HG03175 (cell line): ENCODE data around the gene TMEM141.
A peak's percentile ranks its signal among the peaks of the same experiment; 100 is the strongest.
"Not testable (repeated sequence)": the region's sequence is repeated elsewhere in the genome, so short reads cannot be mapped to it uniquely, and the experiment has no call there.

Experiments used
- ATAC-seq: cut with Tn5 transposase; IDR thresholded peaks from one replicate; pipeline ENCODE4 v1.9.1; 2021; ENCODE audit warnings: mild to moderate bottlenecking, moderate library complexity; ENCODE audit not compliant: unreplicated experiment

The TMEM141 gene

DNA sequence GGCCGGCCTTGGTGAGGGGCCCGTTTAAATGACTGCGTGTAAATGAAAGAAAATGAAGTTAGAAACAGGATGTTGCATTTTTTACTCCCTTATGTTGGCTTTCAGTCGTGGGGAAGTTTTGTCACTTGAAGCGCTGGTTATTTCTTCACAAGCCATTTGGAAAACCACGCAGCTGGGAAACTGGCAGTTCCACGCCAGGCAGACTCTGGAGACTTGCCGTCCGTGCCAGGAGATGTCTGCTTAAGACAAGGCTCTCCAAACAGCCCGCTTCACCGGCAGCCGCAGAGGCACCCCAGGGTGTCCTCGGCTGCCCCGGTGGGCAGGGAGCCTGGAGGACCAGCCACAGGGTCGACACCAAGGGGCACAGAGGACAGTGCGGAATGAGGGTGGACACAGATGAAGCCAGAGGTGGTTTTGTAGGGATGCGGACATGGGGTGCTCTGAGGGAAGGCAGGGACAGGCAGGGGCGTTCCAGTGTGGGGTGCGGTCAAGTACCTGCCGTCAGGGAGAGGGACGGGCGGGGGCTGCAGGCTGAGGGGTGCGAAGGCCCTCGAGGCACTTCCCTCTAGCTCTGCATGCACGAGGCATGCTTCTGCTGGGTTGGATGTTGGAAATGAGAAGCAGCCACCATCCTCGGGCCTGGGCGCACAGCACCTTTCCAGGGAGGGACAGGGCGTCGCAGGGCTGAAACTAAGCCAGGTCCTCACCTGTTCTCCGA is 40.0 kb downstream of the TMEM141 start:
- ATAC-seq, result no peak

DNA sequence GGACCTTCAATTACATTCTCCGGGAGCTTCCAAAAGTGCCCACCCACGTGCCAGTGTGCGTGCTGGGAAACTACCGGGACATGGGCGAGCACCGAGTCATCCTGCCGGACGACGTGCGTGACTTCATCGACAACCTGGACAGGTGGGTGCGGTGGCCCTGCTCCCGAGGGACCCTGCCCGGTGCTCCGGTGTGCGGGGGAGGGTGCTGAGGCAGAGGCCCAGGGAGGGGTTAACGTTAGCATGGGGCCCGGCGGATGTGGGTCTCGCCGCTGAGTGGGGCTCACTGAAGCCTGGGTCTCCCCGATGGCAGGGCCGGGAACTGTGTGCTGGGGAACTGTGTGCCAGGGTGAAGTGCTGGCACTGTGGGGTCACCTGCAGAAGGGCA is 40.6 kb downstream of the TMEM141 start:
- no peak for ATAC-seq

DNA sequence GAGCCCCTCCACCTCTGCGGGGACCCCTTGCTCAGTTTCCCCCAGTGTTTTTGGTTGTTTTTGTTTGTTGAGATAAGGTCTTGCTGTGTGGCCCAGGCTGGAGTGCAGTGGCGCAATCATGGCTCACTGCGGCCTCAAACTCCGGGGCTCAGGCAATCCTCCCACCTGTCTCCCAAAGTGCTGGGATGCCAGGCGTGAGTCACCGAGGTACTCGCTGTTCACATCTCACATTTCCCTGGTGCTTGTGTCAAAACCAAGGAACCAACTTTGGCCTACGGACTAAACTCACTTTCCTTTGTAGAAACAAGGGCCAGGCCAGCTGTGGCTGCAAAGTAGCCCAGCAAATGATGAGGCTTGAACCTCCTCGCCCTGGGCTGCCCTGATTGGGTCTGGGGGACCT is 41.4 kb downstream of the TMEM141 start:
- ATAC-seq, result no peak

DNA sequence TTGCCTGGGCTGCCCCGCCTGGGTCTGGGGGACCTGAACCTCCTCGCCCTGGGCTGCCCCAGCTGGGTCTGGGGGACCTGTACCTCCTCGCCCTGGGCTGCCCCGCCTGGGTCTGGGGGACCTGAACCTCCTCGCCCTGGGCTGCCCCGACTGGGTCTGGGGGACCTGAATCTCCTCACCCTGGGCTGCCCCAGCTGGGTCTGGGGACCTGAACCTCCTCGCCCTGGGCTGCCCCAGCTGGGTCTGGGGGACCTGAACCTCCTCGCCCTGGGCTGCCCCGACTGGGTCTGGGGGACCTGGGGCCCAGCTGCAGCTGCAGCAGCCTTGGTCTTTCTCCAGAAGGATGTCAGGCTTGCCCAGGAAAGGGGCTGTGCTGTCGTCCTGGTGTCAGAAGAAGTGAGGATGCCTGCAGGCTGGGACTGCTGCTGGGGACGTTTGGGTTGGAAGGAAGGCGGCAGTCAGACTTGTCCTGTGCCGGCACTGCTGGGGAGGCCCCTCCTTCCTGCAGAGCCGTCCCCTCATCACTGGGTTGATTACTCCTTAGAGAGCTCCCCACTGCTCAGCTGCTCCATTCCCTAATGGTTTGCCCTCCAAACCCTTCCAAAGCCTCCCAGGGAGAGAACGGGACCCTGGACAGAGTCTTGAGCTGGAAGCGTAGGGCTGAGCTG is 42.4 kb downstream of the TMEM141 start:
- ATAC-seq, result not testable (repeated sequence)

DNA sequence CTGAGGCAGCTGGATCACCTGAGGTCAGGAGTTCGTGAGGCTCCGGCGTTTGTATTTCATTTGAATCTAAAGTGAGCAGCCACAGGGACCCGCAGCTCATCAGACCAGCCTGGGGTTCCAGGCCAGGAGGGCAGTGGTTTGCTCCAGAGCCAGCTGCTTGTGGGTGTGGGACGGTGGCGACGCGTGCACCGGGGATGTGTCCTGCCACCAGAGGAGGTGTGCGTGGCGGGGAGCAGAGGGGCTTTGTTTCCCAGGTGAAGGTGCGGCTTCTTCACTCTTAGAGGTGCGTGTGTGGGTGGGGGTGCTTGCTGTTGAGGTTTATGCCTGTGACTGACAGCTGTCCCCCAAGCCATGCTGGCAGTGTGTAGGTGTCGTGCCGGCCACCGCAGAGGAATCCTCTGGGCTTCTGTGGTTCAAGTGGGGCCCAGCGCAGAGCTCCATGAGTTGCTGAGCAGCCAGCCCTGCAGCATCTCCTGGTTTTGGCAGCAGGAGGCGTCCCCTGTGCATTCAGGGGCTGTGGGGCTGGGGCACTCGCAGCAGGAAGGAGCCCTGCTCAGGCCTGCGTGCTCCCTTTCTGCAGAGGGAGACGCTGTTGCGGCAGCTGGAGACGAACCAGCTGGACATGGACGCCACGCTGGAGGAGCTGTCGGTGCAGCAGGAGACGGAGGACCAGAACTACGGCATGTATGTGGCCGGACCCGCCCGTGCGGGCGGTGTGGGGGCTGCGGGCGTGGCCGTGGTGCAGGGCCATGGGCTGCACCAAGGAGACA is 44.2 kb downstream of the TMEM141 start:
- ATAC-seq, result no peak

DNA sequence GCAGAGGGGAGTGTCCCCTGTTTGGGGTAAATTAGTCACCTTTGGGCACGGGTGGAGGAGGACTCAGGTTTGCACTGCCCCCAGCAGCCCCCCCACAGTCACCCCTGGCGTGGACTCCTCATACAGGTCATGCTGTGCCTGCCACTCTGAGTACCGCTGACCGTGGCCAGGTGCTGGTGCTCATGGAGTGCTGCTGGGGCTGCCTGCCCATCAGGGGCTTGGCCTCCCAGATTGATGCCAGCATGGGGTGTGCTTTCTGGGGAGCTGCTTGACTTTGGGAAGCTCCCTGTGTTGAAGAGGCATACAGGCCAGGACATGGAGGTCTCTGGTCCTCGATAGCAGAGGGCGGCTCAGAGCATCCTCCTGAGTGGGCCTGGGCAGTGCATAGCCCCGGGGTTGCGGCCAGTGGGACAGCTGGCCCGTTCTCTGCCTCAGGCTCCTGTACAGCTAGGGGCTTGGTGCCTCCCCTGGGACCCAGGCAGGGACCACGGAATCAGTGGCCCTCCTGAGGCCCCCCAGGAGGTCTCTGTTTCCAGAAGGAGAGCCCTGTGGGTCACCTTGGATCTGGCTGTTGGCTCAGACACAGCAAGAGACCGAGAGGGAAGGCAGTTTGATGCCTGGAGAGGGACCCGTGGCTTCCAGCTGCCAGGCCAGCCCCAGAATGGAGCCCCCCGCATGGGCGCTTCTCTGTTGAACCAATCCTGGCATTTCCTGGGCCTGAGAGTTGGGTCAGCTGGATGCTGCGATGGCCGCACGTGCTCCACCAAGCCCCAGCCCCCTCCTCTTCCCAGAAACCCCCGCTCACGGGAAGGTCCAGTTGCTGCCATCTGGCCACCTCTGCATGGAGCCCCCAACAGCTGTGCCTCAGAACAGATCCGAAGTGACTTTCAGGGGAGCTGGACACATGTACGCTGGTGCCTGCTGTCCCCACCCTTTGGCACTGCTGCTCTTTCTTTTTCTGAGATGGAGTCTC is 45.1 kb downstream of the TMEM141 start:
- ATAC-seq, result no peak

DNA sequence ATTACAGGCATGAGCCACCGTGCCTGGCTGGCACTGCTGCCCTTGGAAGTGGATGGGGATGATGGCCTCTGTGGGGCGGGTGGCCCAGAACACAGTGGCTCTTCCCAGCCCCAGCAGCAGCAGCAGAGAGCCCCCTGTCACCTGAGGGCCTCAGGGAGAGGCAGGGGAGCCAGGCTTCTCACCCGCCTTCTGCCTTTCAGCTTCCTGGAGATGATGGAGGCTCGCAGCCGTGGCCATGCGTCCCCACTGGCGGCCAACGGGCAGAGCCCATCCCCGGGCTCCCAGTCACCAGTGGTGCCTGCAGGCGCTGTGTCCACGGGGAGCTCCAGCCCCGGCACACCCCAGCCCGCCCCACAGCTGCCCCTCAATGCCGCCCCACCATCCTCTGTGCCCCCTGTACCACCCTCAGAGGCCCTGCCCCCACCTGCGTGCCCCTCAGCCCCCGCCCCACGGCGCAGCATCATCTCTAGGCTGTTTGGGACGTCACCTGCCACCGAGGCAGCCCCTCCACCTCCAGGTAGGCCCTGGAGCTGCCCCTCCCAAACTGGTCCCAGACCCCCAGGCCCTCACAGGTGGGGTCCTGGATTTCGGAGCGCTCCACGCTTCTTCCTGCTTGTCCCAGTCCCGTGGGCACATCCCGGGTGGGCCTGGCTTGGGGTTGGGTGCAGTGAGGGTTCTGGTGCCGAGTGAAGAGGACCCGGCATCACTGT is 46.2 kb downstream of the TMEM141 start:
- no peak for ATAC-seq

DNA sequence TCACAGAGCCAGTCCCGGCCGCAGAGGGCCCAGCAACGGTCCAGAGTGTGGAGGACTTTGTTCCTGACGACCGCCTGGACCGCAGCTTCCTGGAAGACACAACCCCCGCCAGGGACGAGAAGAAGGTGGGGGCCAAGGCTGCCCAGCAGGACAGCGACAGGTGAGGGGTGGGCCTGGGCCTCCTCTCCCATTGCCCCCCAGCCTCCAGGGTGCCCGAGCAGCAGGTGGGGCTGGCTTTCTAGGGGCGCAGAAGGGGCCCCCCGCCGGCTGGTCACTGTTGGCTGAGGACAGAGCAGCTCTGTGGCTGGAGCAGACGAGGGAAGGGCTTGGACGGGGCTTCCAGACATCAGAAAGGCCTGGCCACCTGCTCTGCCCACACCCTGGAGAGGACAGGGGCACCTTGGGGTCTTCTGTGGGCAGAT is 46.7 kb downstream of the TMEM141 start:
- not testable (repeated sequence) for ATAC-seq

DNA sequence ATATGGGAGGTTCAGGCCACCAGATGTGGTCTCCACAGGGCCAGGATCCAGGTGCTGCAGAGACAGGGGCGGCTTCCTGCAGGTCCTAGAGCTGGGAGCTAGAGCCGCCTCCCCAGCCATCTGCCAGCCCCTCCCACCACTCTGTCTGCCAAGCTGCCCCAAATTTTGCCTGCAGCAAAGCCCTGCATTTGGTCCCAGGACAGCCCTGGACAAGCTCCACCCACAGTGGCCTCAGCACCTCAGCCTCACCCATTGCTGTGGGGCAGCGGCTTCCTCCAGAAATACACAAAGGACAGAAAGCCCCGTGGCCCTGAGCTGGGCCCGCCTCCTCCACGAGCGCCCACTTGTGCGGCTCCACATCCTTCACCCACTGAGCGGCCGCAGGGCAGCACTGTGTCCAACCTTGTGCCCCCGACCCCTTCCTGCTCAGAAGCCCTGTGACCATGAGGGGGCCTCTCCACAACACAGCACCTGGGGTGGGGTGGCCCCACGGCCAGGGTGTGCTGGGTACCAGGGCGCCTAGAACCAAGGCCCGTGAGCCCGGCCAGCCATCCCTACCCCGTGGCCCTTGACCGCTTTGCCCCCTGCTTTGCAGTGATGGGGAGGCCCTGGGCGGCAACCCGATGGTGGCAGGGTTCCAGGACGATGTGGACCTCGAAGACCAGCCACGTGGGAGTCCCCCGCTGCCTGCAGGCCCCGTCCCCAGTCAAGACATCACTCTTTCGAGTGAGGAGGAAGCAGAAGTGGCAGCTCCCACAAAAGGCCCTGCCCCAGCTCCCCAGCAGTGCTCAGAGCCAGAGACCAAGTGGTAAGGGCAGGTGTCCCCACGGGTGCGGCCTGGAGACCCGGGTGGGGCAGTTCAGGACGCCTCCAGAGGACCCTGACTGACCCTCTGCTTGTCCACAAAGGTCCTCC is 47.4 kb downstream of the TMEM141 start:
- ATAC-seq, result no peak

DNA sequence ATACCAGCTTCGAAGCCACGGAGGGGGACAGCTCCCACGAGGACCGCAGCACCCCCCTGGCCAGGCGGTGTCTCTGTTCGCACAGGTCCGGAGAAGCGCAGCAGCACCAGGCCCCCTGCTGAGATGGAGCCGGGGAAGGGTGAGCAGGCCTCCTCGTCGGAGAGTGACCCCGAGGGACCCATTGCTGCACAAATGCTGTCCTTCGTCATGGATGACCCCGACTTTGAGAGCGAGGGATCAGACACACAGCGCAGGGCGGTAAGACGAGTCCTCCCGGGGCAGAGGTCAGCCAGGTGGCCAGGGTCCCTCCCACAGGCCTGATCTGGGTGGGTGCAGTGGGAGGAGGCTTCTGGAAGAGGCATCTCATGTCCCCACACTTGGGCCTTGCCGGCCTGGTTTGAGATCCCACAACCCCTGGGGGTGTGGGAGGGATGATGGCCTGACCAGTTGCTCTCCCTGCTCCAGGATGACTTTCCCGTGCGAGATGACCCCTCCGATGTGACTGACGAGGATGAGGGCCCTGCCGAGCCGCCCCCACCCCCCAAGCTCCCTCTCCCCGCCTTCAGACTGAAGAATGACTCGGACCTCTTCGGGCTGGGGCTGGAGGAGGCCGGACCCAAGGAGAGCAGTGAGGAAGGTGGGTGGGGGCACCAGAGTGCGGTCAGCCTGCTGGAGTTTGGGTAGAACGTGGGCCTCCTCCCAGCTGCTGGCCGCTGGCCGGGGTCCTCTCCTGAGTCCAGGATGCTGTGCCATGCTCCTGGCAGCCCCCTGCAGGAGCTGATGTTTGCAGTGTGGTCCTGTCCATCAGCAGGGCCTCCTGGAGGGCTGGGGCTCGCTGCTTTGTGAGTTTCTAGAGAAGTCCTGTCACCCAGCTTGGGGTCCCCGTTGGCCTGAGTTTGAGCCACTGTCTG is 48.3 kb downstream of the TMEM141 start:
- ATAC-seq, result no peak

DNA sequence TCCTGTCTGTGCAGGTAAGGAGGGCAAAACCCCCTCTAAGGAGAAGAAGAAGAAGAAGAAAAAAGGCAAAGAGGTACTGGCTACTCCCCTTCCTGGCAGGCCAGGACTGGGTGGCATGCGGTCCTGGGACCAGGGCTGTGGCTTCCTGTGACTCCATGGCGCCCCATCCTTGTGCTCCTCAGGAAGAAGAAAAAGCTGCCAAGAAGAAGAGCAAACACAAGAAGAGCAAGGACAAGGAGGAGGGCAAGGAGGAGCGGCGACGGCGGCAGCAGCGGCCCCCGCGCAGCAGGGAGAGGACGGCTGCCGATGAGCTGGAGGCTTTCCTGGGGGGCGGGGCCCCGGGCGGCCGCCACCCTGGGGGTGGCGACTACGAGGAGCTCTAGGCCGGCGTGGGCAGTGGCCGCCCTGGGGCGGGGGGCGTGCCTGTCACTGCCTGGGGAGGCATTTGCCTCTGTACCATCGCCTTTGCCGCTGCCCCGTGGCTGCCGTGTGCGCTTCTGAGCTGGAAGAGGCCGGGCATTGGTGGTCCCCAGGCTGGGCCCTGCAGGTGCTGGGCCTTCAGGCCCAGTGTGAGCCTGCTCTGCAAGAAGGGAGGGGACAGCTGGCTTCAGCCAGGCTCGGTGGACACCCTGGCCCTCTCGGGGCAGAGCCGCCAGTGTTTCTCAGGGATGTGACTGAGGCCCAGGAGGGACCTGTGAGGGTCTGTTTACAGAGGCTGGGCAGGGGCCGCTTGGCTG is 49.2 kb downstream of the TMEM141 start:
- ATAC-seq, result no peak

DNA sequence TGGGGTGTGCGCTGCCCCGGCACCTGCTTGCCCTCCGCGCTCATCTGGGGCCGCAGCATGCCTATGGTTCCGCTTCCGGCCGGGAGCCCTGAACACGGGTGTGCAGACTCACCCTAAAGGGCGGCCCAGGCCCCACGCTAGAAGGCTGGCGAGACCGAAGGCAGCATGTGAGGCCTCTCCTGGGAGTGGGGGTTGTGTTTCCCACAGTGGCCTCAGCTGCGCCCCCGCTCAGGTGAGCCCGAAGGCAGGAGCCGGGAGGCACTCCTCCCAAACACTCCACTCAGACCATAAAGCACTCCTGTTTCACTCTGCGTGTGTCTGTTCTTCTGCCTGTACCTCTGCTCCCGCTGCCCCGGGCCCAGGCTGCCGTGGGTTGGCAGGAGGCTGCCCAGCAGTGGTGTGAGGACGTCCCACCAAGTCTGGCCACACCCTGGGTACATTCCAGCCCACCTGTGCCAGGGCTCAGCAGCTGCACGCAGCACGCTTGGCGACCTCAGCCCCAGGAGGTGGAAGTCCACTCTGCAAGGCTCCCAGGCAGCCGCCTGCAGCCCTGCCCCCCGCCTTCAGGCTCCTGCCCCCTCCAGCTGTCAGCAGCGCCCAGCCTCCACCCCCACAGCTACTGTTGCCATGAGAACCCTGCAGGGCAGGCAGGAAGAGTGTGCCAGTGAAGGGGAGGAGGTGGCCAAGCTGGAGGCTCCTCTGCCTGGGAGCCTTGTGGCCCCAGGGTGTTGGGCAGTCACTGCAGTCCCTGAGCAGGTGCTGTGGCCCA is 49.9 kb downstream of the TMEM141 start:
- no peak for ATAC-seq

DNA sequence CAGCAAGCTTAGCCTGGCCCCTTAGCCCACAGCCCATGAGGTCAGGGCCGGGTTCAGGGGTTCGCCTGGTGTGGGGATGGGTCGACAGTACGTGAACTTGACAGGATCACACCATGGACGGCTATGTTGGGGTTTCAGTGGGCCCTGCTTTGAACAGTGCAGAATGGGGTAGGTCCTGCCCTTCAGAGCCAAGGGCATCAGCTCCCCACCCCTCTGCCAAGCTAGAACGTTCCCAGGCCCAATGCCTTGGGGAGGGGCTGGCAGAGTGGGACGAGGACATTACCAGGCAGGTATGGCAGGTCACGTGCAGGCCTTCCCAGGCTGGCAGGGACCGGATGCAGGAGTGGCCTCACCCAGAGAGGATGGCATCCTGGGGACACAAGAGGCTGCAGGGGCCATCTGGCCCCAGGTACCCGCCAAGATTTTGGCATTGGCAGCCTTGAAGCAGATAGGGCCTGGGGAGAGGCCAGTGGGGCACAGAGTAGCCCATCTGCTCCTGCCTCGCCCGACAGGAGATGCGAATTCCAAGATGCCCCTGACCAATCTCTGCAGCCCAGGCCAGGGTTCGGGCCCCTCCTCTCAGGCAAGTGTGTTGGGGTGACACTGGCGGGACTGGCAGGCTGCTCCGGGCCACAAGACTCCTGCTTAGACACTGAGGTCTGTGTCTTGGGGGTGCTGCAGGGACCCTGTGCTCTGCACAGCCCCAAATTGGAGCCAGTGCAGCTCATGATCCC is 50.7 kb downstream of the TMEM141 start:
- ATAC-seq, result not testable (repeated sequence)

DNA sequence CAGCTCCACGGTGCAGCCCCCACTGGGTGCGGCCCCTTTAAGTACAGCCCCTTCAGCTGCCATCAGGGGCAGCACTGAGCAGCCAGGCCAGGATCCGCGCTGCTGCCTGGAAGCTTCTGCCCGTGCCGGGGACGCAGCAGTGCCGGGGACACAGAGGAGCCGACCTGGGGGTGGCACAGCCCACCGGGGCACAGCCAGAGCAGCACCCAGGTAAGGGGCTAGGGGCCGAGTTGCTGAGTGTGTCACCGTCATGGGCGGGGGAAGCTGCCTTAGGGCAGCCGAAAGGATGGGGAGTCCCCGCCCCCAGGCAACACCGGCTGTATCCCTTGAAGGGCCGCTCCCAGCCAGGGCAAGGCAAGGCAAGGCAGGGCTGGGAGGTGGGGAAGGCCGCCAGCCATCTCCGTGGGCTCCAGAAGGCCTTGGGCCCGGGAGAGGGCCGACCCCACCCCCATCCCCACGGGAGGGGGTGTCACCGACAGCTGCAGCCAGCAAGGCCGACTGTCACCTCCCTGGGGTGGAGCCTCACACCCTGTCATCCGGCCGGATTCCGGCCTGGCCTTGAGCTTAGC is 51.3 kb downstream of the TMEM141 start, which contains the start of gene AJM1:
TSS of gene AJM1 (plus strand) at position 99 of the 569 bp plus-strand sequence. CDS start 1,937 bp downstream, outside the sequence.
- peak; percentile 79 for ATAC-seq
